ENCODE measurements around the gene RUBCN. TPM values are rescaled to one million over a fixed set of nuclear protein-coding genes. Genes with fewer than 3 reads are reported as not detected.
A peak's percentile ranks its signal among the peaks of the same experiment; 100 is the strongest.

The RUBCN gene
- total and polyA plus RNA-seq, 2 of the 13 experiments (the other 11 are each of a cell fraction or from before 2014, with no cell fraction given) = 5.2 to 8.1 TPM

DNA sequence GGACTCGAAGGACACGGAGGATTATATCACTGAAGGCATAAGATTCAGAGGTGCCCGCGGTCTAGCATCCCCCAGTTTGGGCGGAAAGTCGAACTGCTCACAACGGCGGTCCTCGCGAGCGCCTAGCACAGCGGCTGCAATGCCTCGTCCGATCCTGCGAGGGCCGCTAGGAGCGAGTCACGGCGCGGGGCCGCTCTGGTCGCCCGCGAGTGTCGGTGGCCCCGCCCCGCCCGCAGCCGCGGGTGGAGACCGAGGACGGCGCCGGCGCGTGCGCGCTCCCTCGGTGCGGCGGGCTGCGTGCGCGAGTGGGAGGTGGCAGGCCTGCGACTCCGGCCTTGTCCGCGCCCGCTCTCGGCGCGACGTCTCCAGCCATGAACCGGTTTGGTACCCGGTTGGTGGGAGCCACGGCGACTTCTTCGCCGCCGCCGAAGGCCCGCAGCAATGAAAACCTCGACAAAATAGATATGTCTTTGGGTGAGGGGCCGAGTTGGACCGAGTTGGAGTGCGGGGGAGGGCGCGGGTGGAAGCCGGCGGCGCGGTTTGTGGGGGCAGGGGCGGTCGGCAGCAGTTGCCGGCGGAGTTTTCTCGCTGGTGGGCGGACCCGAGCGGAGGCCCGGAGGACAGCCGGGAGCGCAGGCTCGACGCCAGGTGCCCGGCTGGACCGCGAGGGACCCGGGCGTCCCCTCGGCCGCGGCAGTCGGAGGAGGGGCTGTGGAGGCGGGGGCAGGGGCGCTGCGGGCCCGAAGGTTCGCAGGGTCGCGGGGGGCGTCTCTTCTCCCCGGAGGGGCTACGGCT, 13.1 kb upstream of the RUBCN start, which contains the start of gene FYTTD1 (continued):
- TF ChIP-seq, protein P1, sequence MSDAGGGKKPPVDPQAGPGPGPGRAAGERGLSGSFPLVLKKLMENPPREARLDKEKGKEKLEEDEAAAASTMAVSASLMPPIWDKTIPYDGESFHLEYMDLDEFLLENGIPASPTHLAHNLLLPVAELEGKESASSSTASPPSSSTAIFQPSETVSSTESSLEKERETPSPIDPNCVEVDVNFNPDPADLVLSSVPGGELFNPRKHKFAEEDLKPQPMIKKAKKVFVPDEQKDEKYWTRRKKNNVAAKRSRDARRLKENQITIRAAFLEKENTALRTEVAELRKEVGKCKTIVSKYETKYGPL (CRISPR knock-in tag; IDR thresholded peaks at IDR 0.05) = 0 out of 2 replicates have a peak, but pooled peaks have one; percentile 59
- TF ChIP-seq ZBTB38 (CRISPR knock-in tag; IDR thresholded peaks at IDR 0.05) (0 out of 2 replicates have a peak, but pooled peaks have one; percentile 44), ZNF468 (CRISPR knock-in tag; IDR thresholded peaks at IDR 0.05) (0 out of 2 replicates have a peak, but pooled peaks have one; percentile 78), ZNF367 (CRISPR knock-in tag; IDR thresholded peaks at IDR 0.05; ENCODE audit: borderline replicate concordance) (peak; percentile 68; the same call in 1 of the 2 replicates), KLF11 (CRISPR knock-in tag; IDR thresholded peaks at IDR 0.05) (no peak), RELA (CRISPR knock-in tag; IDR thresholded peaks at IDR 0.05) (no peak), GLI4 (CRISPR knock-in tag; IDR thresholded peaks at IDR 0.05; ENCODE audit: borderline replicate concordance) (no peak), ZBTB7B (CRISPR knock-in tag; IDR thresholded peaks at IDR 0.05) (no peak), HES4 (CRISPR knock-in tag; IDR thresholded peaks at IDR 0.05; ENCODE audit: borderline replicate concordance) (no peak; the same call in 1 of the 2 replicates), SOX6 (IDR thresholded peaks at IDR 0.05) (no peak), SOX6 (CRISPR knock-in tag; IDR thresholded peaks at IDR 0.05) (peak; percentile 28; the same call in 1 of the 2 replicates), GABPA (IDR thresholded peaks at IDR 0.05; ENCODE audit: low read depth, low read length) (no peak), GABPA (CRISPR knock-in tag; IDR thresholded peaks at IDR 0.05; ENCODE audit: low read depth) (no peak), RAD21 (CRISPR knock-in tag; IDR thresholded peaks at IDR 0.05) (peak; percentile 55), SAP130 (CRISPR knock-in tag; IDR thresholded peaks at IDR 0.05; ENCODE audit: low read depth) (peak; percentile 32; the same call in 1 of the 2 replicates), SMARCC2 (IDR thresholded peaks at IDR 0.05) (no peak), MAZ (IDR thresholded peaks at IDR 0.05; ENCODE audit: borderline replicate concordance, low read depth, low read length) (0 out of 2 replicates have a peak, but pooled peaks have one; percentile 12), MAZ (CRISPR knock-in tag; IDR thresholded peaks at IDR 0.05; ENCODE audit: low read depth) (peak; percentile 89), ZSCAN29 (CRISPR knock-in tag; conservative IDR thresholded peaks at IDR 0.05) (peak; percentile 60; the same call in 1 of the 2 replicates), ZFP36L2 (CRISPR knock-in tag; IDR thresholded peaks at IDR 0.05) (no peak), MEIS2 (CRISPR knock-in tag; IDR thresholded peaks at IDR 0.05) (peak; percentile 73; the same call in 1 of the 2 replicates), JARID2 (CRISPR knock-in tag; IDR thresholded peaks at IDR 0.05; ENCODE audit: insufficient replicate concordance) (no peak)
- TF ChIP-seq, protein P2, sequence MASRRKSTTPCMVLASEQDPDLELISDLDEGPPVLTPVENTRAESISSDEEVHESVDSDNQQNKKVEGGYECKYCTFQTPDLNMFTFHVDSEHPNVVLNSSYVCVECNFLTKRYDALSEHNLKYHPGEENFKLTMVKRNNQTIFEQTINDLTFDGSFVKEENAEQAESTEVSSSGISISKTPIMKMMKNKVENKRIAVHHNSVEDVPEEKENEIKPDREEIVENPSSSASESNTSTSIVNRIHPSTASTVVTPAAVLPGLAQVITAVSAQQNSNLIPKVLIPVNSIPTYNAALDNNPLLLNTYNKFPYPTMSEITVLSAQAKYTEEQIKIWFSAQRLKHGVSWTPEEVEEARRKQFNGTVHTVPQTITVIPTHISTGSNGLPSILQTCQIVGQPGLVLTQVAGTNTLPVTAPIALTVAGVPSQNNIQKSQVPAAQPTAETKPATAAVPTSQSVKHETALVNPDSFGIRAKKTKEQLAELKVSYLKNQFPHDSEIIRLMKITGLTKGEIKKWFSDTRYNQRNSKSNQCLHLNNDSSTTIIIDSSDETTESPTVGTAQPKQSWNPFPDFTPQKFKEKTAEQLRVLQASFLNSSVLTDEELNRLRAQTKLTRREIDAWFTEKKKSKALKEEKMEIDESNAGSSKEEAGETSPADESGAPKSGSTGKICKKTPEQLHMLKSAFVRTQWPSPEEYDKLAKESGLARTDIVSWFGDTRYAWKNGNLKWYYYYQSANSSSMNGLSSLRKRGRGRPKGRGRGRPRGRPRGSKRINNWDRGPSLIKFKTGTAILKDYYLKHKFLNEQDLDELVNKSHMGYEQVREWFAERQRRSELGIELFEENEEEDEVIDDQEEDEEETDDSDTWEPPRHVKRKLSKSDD (CRISPR knock-in tag; IDR thresholded peaks at IDR 0.05; ENCODE audit: low read depth) = no peak
- TF ChIP-seq, protein P3, sequence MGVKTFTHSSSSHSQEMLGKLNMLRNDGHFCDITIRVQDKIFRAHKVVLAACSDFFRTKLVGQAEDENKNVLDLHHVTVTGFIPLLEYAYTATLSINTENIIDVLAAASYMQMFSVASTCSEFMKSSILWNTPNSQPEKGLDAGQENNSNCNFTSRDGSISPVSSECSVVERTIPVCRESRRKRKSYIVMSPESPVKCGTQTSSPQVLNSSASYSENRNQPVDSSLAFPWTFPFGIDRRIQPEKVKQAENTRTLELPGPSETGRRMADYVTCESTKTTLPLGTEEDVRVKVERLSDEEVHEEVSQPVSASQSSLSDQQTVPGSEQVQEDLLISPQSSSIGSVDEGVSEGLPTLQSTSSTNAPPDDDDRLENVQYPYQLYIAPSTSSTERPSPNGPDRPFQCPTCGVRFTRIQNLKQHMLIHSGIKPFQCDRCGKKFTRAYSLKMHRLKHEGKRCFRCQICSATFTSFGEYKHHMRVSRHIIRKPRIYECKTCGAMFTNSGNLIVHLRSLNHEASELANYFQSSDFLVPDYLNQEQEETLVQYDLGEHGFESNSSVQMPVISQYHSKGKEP (CRISPR knock-in tag; IDR thresholded peaks at IDR 0.05) = 0 out of 2 replicates have a peak, but pooled peaks have one; percentile 27
